ENCODE data around the gene SFT2D2.

Gene SFT2D2

DNA sequence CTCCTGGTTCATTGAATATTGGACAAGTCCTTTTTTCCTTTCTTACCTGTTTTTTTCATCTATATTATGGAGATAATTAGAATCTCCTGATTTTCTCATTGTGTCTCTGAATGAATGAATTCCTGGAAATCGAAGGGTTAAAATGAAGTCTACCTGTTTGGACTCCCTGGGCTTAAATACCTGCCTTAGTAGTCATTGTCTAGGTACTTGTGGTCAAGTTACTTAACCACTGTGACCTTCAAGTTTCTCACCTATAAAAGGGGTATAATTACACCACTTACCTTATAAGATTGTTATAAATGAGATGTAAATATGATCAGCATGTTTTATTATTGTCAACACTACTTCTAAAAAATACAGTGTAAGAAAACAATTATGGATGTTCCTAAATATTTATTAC is 45.8 kb downstream of the SFT2D2 start:
- no peak for DNase-seq

GRCh38 chr1:168273575-168273974 is 47.8 kb downstream of the SFT2D2 start:
- no peak for DNase-seq

- no peak for DNase-seq
These were observed 53.4 kb downstream of the SFT2D2 start for GRCh38 chr1:168279253-168279652.

DNA sequence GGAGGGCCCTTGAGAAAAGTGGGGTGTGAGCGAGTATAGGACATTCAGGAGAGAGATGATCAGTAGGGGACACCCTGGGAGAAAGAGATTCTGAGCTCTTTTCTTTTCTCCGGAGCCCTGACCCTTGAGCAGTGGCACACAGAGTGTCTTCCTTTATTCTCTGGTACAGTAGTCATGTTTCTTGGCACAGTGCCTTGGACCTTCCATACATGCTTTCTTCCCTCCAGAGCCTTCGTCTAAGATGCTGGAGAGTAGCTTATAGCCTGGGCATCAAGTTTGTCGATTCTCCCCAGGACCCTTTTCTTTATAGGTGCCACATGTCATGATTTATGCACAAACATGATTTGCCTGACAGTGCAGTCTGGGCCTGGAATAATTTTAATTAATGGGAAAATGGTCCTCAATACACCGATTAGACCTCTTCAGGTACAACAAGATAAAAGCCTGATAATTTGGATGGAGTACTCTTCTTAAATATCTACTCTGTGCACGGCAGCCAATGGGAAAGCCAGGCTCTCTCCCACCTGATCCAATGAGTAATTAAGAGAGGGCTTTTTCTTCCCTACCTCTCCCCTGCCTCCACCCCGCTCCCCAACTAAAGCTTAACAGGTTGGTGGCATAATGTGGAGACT is 54.6 kb downstream of the SFT2D2 start, which contains the start of gene TBX19:
Gene TBX19, plus strand, starts transcription at position 582 of the 632 bp plus-strand sequence. CDS start 214 bp downstream, outside the sequence.
- no peak for DNase-seq

- DNase-seq: no peak
These were observed 56.0 kb downstream of the SFT2D2 start for GRCh38 chr1:168281603-168282325.

DNA sequence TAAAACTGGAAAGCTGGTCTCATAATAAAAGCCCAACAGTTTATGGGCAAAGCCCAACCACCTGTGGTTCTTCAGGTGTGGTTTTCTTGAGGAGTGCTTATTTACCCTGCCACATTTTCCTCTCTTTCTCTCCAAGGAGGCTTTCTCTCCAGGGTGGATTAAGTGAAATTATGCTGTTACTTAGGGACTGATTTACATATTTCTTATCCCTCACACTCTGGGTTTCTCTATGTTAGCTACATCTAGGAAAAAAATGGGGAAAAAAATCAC is 59.7 kb downstream of the SFT2D2 start:
- DNase-seq: no peak

DNA sequence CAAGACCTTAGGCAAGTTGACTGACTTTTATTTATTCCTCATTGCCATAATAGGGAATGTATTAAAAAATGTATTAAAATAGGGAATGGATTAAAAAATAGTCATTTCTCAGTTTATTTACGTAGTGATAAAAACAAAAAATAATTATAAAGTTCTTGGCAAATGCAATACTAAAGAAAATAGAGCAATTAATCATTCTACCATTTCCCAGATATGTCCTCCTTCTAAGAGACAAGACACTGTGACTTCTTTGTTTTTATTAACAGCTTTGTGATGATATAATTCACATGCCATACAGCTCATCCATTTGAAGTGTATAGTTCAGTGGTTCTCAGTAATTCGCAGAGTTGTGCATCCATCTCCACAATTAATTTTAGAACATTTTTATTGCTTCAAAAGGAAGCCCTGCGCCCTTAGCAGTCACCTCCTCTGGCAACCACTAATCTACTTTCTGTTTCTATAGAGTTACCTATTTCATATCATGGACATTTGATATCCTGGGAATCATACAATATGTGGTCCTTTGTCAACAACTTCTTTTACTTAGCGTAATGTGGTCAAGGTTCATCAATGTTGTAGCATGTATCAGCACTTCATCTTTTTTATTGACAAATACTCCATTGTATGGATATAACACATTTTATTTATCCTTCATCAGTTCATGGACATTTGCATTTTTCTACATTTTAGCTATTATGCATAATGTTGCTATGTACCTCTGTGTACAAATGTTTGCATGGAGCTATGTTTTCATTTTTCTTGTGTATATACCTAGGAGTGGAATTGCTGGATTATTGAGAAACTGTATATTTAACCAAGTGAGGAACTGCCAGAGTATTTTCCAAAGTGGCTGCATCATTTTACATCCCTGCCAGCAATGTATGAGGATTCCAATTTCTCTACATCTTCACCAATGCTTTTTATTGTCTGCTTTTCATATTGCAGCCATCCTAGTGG is 60.4 kb downstream of the SFT2D2 start:
- DNase-seq: no peak

DNA sequence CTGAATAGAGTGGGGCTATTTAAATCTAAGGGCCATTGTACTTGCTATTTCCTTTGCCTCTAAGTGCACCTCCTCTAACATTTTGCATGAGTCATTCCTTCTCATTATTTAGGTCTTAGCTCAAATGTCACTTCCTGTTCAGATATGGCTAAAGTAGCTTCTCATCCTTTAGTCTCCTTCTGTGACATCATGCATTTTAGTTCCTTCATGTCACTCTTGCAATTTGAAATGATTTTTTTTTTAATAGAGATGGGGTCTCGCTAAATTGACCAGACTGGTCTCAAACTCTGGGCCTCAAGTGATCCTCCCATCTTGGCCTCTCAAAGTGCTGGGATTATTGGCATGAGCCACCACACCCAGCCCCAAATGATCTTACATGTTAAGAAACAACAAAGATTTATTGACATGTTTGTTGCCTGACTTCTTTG is 61.4 kb downstream of the SFT2D2 start:
- no peak for DNase-seq

- no peak for DNase-seq
These were observed 62.7 kb downstream of the SFT2D2 start for GRCh38 chr1:168288311-168289052.

GRCh38 chr1:168291222-168291837 is 65.5 kb downstream of the SFT2D2 start:
- no peak for DNase-seq

DNA sequence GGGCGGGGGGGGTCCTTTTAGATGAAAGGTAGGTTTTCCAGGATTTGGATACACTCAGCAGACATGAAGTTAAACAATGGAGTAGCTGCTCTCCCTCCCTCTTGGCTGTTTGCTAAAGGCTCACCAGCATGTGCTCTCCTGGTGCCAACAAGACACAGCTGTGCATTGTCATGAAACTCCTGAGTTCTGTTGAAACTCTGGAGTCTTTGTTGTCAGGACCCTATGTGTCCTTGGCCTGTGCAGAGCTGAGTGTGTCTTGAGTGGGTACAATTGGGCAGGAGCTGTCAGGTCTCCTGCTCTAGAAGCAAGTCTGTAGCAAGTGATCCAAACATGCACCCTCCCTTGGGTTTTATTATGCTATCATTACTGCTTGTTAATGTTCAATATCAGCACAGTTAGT is 67.6 kb downstream of the SFT2D2 start:
- DNase-seq: no peak

DNA sequence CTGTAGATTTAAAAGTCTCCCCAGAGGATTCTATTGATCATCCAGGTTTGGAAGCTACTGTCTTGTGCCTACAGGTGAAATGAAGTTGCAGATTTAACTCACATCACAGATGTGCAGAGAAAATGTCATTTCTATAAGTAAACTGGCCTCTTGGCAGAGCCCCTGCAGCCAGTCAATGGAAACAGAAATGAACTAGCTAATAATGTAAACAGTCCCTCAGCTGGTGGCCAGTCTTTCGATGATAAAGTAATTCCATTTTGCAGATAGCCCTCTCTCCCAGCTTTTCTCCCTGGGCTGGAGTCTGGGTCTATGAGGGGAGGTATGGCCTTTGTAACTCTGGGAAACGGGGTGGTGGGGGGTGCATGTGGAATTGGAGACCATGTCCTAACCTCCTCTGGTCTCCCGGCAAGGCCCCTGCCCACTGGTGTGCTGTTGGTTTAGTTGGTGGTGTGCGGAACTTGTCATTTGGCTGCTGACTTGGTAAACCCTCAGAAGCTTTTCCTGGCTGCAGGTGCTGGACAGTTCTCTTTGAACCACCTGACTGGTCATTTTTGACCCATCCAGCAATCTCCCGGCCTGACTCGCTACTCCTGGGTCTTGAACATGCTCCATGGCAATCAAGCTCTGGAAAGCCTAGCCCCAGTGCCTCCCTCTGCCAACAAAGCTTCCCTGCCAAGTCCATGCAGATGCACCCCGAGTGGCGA is 69.8 kb downstream of the SFT2D2 start:
- no peak for DNase-seq

- no peak for DNase-seq
These were observed 71.4 kb downstream of the SFT2D2 start for GRCh38 chr1:168297019-168297730.

GRCh38 chr1:168298446-168298845 is 72.6 kb downstream of the SFT2D2 start:
- no peak for DNase-seq

GRCh38 chr1:168300626-168301025 is 74.8 kb downstream of the SFT2D2 start:
- DNase-seq: no peak

DNA sequence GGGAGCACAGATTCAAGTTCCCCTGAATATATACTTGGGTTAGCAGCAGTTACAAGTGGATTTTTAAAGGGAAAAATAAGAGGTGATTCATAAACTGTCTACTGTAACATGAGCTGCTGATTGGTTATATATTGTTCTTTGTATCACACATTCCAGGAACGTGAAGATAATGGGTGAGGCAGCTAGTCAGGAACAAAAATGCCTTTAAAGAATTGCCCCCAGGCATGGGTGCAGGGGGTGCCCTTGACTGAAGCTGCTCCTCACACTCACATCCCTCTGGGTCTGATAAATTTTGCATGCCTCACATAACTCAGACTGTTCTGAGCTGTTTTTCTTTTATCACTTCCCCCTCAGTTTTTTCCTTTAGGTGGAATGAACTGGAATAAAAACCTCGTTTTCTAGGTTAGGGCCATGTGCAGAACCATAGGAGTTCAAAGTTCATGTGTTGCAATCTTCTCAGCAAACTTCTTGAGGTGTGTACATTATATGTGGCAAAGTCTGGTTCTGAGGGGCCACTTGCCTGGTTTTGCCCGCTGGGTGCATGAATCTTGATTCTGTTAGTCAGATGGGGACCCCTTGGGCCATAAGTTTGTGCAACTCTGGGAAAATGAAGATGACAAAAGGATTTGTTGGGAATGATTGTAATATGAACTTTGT is 76.0 kb downstream of the SFT2D2 start:
- no peak for DNase-seq
